Gastrocnemius medialis (tissue), 4 donors: ENCODE data around the gene SEC61B.

Source experiments
- POLR2A ChIP-seq, 2 donors: fragments of 450-650 bp; IDR thresholded peaks; one replicate each; pipeline ENCODE4 v1.6.1; 2017; ENCODE audit warnings: antibody characterized with exemption in 2 of 2, mild to moderate bottlenecking in 2 of 2, moderate library complexity in 2 of 2
- TF ChIP-seq, protein P1 (sequence below), 5 experiments: fragments of 450-650 bp in 3 of 5; fragments of 200-600 bp in 2 of 5; sonication (generic) in 2 of 5; IDR thresholded peaks in 4 of 5; conservative IDR thresholded peaks in 1 of 5; 1 replicate in 4 of 5; 2 replicates in 1 of 5; pipeline ENCODE4 v1.5.1; 2016 to 2019; ENCODE audit warnings: antibody characterized with exemption in 5 of 5, mild to moderate bottlenecking in 3 of 5, moderate library complexity in 3 of 5

DNA sequence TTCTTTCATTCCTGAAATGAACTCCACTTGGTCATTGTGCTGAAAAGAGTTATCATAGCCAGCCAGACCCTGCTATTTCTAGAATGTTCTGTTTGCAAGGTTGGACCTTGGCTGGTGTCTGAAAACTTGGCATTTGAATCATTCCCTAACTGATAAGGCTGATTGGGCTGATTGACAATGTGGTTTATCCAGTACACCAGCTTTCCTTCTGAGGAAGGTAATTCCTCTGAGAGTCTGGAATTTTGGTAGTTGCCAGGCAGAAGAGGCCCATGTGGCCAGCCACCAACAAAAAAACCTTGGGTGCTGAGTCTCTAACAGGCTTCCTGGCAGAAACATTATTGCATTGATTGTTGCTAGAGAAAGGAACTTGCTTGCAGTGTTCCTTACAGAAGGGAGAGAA, 15.3 kb downstream of the SEC61B start:
- TF ChIP-seq, protein P1, sequence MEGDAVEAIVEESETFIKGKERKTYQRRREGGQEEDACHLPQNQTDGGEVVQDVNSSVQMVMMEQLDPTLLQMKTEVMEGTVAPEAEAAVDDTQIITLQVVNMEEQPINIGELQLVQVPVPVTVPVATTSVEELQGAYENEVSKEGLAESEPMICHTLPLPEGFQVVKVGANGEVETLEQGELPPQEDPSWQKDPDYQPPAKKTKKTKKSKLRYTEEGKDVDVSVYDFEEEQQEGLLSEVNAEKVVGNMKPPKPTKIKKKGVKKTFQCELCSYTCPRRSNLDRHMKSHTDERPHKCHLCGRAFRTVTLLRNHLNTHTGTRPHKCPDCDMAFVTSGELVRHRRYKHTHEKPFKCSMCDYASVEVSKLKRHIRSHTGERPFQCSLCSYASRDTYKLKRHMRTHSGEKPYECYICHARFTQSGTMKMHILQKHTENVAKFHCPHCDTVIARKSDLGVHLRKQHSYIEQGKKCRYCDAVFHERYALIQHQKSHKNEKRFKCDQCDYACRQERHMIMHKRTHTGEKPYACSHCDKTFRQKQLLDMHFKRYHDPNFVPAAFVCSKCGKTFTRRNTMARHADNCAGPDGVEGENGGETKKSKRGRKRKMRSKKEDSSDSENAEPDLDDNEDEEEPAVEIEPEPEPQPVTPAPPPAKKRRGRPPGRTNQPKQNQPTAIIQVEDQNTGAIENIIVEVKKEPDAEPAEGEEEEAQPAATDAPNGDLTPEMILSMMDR (IDR thresholded peaks at IDR 0.05 in 4 of 5, conservative IDR thresholded peaks at IDR 0.05 in 1 of 5) = no peak
- no peak for TF ChIP-seq POLR2A (IDR thresholded peaks at IDR 0.05)
